ENCODE results near the gene MYO1D. TPM values are rescaled to one million over a fixed set of nuclear protein-coding genes. Genes with fewer than 3 reads are reported as not detected.
A peak's percentile ranks its signal among the peaks of the same experiment; 100 is the strongest.

The MYO1D gene
- total and polyA plus RNA-seq, 2 of the 13 experiments (the other 11 are each of a cell fraction or from before 2014, with no cell fraction given), result 13.2 to 17.3 TPM

- TF ChIP-seq ZFY (CRISPR knock-in tag; IDR thresholded peaks at IDR 0.05) (peak; percentile 79), IRX3 (CRISPR knock-in tag; IDR thresholded peaks at IDR 0.05; ENCODE audit: borderline replicate concordance, low read depth) (peak; percentile 83; the same call in 1 of the 2 replicates), HOXD1 (CRISPR knock-in tag; IDR thresholded peaks at IDR 0.05) (0 out of 2 replicates have a peak, but pooled peaks have one; percentile 11), ZNF430 (CRISPR knock-in tag; IDR thresholded peaks at IDR 0.05) (no peak), KLF11 (CRISPR knock-in tag; IDR thresholded peaks at IDR 0.05) (no peak), MAZ (IDR thresholded peaks at IDR 0.05; ENCODE audit: borderline replicate concordance, low read depth, low read length) (peak; percentile 37; the same call in 1 of the 2 replicates), MAZ (CRISPR knock-in tag; IDR thresholded peaks at IDR 0.05; ENCODE audit: low read depth) (peak; percentile 73), ZNF550 (CRISPR knock-in tag; IDR thresholded peaks at IDR 0.05; ENCODE audit: borderline replicate concordance) (no peak), POLR2G (IDR thresholded peaks at IDR 0.05; ENCODE audit: low read depth, low read length) (peak; percentile 31; the same call in 1 of the 2 replicates), ZNF607 (CRISPR knock-in tag; IDR thresholded peaks at IDR 0.05; ENCODE audit: borderline replicate concordance) (peak; percentile 74; the same call in 1 of the 2 replicates), ELK4 (CRISPR knock-in tag; IDR thresholded peaks at IDR 0.05; ENCODE audit: borderline replicate concordance) (0 out of 2 replicates have a peak, but pooled peaks have one; percentile 27), TIGD3 (CRISPR knock-in tag; IDR thresholded peaks at IDR 0.05; ENCODE audit: borderline replicate concordance) (no peak), ARNT (IDR thresholded peaks at IDR 0.05) (no peak), SOX5 (CRISPR knock-in tag; IDR thresholded peaks at IDR 0.05; ENCODE audit: borderline replicate concordance) (peak; percentile 46; the same call in 1 of the 2 replicates), ZNF160 (CRISPR knock-in tag; IDR thresholded peaks at IDR 0.05) (no peak; the same call in 1 of the 2 replicates)
- TF ChIP-seq, protein P1, sequence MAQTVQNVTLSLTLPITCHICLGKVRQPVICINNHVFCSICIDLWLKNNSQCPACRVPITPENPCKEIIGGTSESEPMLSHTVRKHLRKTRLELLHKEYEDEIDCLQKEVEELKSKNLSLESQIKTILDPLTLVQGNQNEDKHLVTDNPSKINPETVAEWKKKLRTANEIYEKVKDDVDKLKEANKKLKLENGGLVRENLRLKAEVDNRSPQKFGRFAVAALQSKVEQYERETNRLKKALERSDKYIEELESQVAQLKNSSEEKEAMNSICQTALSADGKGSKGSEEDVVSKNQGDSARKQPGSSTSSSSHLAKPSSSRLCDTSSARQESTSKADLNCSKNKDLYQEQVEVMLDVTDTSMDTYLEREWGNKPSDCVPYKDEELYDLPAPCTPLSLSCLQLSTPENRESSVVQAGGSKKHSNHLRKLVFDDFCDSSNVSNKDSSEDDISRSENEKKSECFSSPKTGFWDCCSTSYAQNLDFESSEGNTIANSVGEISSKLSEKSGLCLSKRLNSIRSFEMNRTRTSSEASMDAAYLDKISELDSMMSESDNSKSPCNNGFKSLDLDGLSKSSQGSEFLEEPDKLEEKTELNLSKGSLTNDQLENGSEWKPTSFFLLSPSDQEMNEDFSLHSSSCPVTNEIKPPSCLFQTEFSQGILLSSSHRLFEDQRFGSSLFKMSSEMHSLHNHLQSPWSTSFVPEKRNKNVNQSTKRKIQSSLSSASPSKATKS (CRISPR knock-in tag; IDR thresholded peaks at IDR 0.05), result no peak
- TF ChIP-seq, protein P2, sequence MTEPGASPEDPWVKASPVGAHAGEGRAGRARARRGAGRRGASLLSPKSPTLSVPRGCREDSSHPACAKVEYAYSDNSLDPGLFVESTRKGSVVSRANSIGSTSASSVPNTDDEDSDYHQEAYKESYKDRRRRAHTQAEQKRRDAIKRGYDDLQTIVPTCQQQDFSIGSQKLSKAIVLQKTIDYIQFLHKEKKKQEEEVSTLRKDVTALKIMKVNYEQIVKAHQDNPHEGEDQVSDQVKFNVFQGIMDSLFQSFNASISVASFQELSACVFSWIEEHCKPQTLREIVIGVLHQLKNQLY (CRISPR knock-in tag; IDR thresholded peaks at IDR 0.05), result no peak
- TF ChIP-seq, protein P3, sequence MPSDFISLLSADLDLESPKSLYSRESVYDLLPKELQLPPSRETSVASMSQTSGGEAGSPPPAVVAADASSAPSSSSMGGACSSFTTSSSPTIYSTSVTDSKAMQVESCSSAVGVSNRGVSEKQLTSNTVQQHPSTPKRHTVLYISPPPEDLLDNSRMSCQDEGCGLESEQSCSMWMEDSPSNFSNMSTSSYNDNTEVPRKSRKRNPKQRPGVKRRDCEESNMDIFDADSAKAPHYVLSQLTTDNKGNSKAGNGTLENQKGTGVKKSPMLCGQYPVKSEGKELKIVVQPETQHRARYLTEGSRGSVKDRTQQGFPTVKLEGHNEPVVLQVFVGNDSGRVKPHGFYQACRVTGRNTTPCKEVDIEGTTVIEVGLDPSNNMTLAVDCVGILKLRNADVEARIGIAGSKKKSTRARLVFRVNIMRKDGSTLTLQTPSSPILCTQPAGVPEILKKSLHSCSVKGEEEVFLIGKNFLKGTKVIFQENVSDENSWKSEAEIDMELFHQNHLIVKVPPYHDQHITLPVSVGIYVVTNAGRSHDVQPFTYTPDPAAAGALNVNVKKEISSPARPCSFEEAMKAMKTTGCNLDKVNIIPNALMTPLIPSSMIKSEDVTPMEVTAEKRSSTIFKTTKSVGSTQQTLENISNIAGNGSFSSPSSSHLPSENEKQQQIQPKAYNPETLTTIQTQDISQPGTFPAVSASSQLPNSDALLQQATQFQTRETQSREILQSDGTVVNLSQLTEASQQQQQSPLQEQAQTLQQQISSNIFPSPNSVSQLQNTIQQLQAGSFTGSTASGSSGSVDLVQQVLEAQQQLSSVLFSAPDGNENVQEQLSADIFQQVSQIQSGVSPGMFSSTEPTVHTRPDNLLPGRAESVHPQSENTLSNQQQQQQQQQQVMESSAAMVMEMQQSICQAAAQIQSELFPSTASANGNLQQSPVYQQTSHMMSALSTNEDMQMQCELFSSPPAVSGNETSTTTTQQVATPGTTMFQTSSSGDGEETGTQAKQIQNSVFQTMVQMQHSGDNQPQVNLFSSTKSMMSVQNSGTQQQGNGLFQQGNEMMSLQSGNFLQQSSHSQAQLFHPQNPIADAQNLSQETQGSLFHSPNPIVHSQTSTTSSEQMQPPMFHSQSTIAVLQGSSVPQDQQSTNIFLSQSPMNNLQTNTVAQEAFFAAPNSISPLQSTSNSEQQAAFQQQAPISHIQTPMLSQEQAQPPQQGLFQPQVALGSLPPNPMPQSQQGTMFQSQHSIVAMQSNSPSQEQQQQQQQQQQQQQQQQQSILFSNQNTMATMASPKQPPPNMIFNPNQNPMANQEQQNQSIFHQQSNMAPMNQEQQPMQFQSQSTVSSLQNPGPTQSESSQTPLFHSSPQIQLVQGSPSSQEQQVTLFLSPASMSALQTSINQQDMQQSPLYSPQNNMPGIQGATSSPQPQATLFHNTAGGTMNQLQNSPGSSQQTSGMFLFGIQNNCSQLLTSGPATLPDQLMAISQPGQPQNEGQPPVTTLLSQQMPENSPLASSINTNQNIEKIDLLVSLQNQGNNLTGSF (CRISPR knock-in tag; IDR thresholded peaks at IDR 0.05), result peak; percentile 94
These were observed 390.7 kb downstream of the MYO1D start (continued) for GRCh38 chr17:32486111-32486700.

All from HepG2 (cell line).